ENCODE results near the gene HNF1A. TPM values are rescaled to one million over a fixed set of nuclear protein-coding genes. Genes with fewer than 3 reads are reported as not detected.
A peak's percentile ranks its signal among the peaks of the same experiment; 100 is the strongest.

Gene HNF1A
- total RNA-seq, 3 donors from 2014 or later (not counting 1 experiment from before 2014, with no cell fraction given), result not detected

GRCh38 chr12:120938496-120938895 is 39.8 kb upstream of the HNF1A start:
- 89% methylated on average over 2 of the region's 3 CpGs for WGBS (ENCODE audit: insufficient coverage)
- Mint-ChIP-seq H3K36me3 (no peaks in the 10 kb centered on the region), H3K4me3 (no peak overlapping the region), H3K4me1 (peaks cover 0 to 5% of the 10 kb centered on the region in 2 donors), H3K9me3 (no peaks in the 10 kb centered on the region), H3K27me3 (ENCODE audit: low read depth in 2 of 2) (peaks cover 0 to 6% of the 10 kb centered on the region in 2 donors), H3K27ac (no peak overlapping the region)
- Histone ChIP-seq H3K27ac (ENCODE audit: low read length) (no peak overlapping the region), H3K4me3 (ENCODE audit: low read length) (no peak overlapping the region), H3K4me1 (ENCODE audit: control insufficient read depth, insufficient read depth, low read length) (peaks cover 2% of the 10 kb centered on the region), H3K27me3 (ENCODE audit: control insufficient read depth, insufficient read depth, low read length) (no peaks in the 10 kb centered on the region), H3K9me3 (ENCODE audit: control insufficient read depth, insufficient read depth, low read length) (no peaks in the 10 kb centered on the region), H3K36me3 (ENCODE audit: control insufficient read depth, insufficient read depth, low read length) (no peaks in the 10 kb centered on the region)
- DNase-seq, result no peak
- intact Hi-C loops (cut with micrococcal nuclease), result no loop called here
- no peak for ATAC-seq
- TF ChIP-seq CTCF (IDR thresholded peaks at IDR 0.05), result no peak

- H3K27ac Mint-ChIP-seq, result no peak overlapping the region
- intact Hi-C loops (cut with micrococcal nuclease), result no loop called here
- no peak overlapping the region for H3K4me3 Mint-ChIP-seq
- no peaks in the 10 kb centered on the region for H3K36me3 Mint-ChIP-seq
- Histone ChIP-seq H3K27ac (ENCODE audit: low read length) (no peak overlapping the region), H3K4me1 (ENCODE audit: control insufficient read depth, insufficient read depth, low read length) (peaks cover 2% of the 10 kb centered on the region), H3K9me3 (ENCODE audit: control insufficient read depth, insufficient read depth, low read length) (no peaks in the 10 kb centered on the region), H3K36me3 (ENCODE audit: control insufficient read depth, insufficient read depth, low read length) (no peaks in the 10 kb centered on the region), H3K27me3 (ENCODE audit: control insufficient read depth, insufficient read depth, low read length) (no peaks in the 10 kb centered on the region), H3K4me3 (ENCODE audit: low read length) (no peak overlapping the region)
- no peak for DNase-seq
- no peak for TF ChIP-seq CTCF (IDR thresholded peaks at IDR 0.05)
- H3K4me1 Mint-ChIP-seq, result peaks cover 0 to 5% of the 10 kb centered on the region in 2 donors
- ATAC-seq, result peak in 1 of 3 donors; percentile 41
- H3K27me3 Mint-ChIP-seq (ENCODE audit: low read depth in 2 of 2), result peaks cover 0 to 6% of the 10 kb centered on the region in 2 donors
- no peaks in the 10 kb centered on the region for H3K9me3 Mint-ChIP-seq
- 15% methylated on average over 3 of the region's 3 CpGs for WGBS (ENCODE audit: insufficient coverage)
Observed at GRCh38 chr12:120939523-120939922, 38.8 kb upstream of the HNF1A start.

- DNase-seq, result no peak
- no peaks in the 10 kb centered on the region for H3K36me3 Mint-ChIP-seq
- TF ChIP-seq CTCF (IDR thresholded peaks at IDR 0.05), result no peak
- ATAC-seq, result no peak
- 53% methylated on average over 4 of the region's 5 CpGs for WGBS (ENCODE audit: insufficient coverage)
- H3K4me3 Mint-ChIP-seq, result no peak overlapping the region
- no peak overlapping the region for H3K27ac Mint-ChIP-seq
- no peak overlapping the region for H3K27ac ChIP-seq (ENCODE audit: low read length)
- no peaks in the 10 kb centered on the region for H3K36me3 ChIP-seq (ENCODE audit: control insufficient read depth, insufficient read depth, low read length)
- no peaks in the 10 kb centered on the region for H3K27me3 ChIP-seq (ENCODE audit: control insufficient read depth, insufficient read depth, low read length)
- peaks cover 2% of the 10 kb centered on the region for H3K4me1 ChIP-seq (ENCODE audit: control insufficient read depth, insufficient read depth, low read length)
- H3K27me3 Mint-ChIP-seq (ENCODE audit: low read depth in 2 of 2), result peaks cover 0 to 6% of the 10 kb centered on the region in 2 donors
- intact Hi-C loops (cut with micrococcal nuclease), result no loop called here
- peaks cover 0 to 5% of the 10 kb centered on the region in 2 donors for H3K4me1 Mint-ChIP-seq
- H3K9me3 ChIP-seq (ENCODE audit: control insufficient read depth, insufficient read depth, low read length), result no peaks in the 10 kb centered on the region
- no peak overlapping the region for H3K4me3 ChIP-seq (ENCODE audit: low read length)
- H3K9me3 Mint-ChIP-seq, result no peaks in the 10 kb centered on the region
Observed at GRCh38 chr12:120940006-120940405, 38.3 kb upstream of the HNF1A start.

GRCh38 chr12:120940799-120941198 is 37.5 kb upstream of the HNF1A start:
- no peak overlapping the region for H3K27ac Mint-ChIP-seq
- ATAC-seq (no peak), DNase-seq (no peak)
- WGBS (ENCODE audit: insufficient coverage), result 81% methylated on average over 3 of the region's 5 CpGs
- peaks cover 0 to 5% of the 10 kb centered on the region in 2 donors for H3K4me1 Mint-ChIP-seq
- Histone ChIP-seq H3K4me1 (ENCODE audit: control insufficient read depth, insufficient read depth, low read length) (peaks cover 2% of the 10 kb centered on the region), H3K4me3 (ENCODE audit: low read length) (no peak overlapping the region), H3K27ac (ENCODE audit: low read length) (no peak overlapping the region), H3K9me3 (ENCODE audit: control insufficient read depth, insufficient read depth, low read length) (no peaks in the 10 kb centered on the region), H3K27me3 (ENCODE audit: control insufficient read depth, insufficient read depth, low read length) (no peaks in the 10 kb centered on the region), H3K36me3 (ENCODE audit: control insufficient read depth, insufficient read depth, low read length) (no peaks in the 10 kb centered on the region)
- no peaks in the 10 kb centered on the region for H3K36me3 Mint-ChIP-seq
- H3K9me3 Mint-ChIP-seq, result no peaks in the 10 kb centered on the region
- intact Hi-C loops (cut with micrococcal nuclease), result no loop called here
- H3K27me3 Mint-ChIP-seq (ENCODE audit: low read depth in 2 of 2), result peaks cover 0 to 6% of the 10 kb centered on the region in 2 donors
- no peak overlapping the region for H3K4me3 Mint-ChIP-seq
- TF ChIP-seq CTCF (IDR thresholded peaks at IDR 0.05), result no peak

All from natural killer cell (primary cell).